ENCODE data around the gene PIMREG.

PIMREG gene

GRCh38 chr17:6461792-6462524, 17.7 kb downstream of the PIMREG start:
- Histone ChIP-seq H3K9ac (ENCODE audit: insufficient read length) (no peak overlapping the region), H3K36me3 (ENCODE audit: insufficient read depth, low read length) (no peaks in the 10 kb centered on the region), H3K27ac (no peak overlapping the region), H3K4me3 (no peak overlapping the region), H3K9me3 (ENCODE audit: low read depth, low read length) (no peaks in the 10 kb centered on the region)
- no peak for DNase-seq (ENCODE audit: low read depth, low spot score)
- TF ChIP-seq FOXP2 (optimal IDR thresholded peaks at IDR 0.05; ENCODE audit: control extremely low read depth, extremely low read length, insufficient read depth), result no peak
- TF ChIP-seq EZH2 (IDR thresholded peaks at IDR 0.05), result no peak

DNA sequence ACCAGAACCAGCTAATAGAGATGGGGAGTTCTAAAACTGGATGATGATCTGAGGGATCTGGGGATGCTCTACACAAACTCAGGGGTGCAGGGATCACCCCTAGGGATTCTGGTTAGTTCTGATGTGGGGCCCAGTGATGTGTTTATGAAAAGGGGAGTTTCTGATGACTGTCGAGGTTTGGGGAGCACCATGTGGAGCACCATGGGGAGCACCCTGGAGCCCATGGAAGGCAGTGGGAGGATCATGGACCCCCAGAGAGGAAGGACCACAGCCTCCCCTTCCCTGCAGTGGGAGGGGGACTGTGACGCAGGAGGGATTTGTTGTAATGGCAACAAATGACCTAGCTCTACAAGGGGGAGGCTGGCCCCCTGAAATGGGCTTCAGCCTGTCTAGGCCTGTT, 18.4 kb downstream of the PIMREG start:
- Histone ChIP-seq H3K27ac (no peak overlapping the region), H3K36me3 (ENCODE audit: insufficient read depth, low read length) (no peaks in the 10 kb centered on the region), H3K9ac (ENCODE audit: insufficient read length) (no peak overlapping the region), H3K4me3 (no peak overlapping the region), H3K9me3 (ENCODE audit: low read depth, low read length) (no peaks in the 10 kb centered on the region)
- no peak for DNase-seq (ENCODE audit: low read depth, low spot score)
- TF ChIP-seq POLR2AphosphoS5 (IDR thresholded peaks at IDR 0.05; ENCODE audit: borderline replicate concordance, low read depth, low read length), result no peak
- no peak for TF ChIP-seq EZH2 (IDR thresholded peaks at IDR 0.05)

DNA sequence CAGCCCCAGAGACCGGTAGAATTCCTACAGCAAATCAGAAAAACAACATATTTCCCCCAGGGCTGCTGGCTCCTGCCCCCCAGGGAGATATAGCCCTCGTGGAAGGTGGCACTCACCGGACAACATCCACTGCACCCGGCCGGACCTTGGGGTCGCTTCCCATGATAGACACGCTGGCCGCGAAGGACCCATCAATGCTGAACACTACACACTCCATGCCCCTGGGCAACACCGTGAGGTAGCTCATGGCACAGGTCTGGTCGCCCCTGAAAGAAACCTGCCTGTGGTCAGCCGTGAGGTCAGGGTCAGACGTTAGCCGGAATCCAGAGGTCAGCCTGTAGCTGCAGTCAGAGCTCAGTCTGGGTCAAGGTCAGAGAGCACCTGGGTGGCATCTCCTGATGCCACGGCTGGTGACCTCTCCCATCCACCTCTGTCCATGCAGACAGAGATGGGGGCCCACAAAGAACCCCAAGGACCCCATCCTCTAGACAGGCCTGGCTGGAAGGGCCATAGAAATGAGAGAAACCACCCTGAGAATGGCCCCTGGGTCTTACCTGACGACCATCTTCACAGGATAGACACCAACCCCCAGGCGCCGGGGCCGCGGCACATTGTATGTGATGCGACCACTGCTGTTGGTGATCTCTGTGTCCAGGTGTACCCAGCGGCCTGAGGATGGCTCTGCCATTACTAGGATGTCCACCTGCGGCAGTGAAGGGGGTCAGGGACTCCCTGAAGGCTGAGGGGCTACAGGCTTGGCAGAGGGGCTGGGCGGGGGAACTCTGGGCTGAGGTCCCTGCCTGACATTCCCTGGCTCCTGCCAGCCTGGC, 19.6 kb downstream of the PIMREG start:
- Histone ChIP-seq H3K27ac (no peak overlapping the region), H3K36me3 (ENCODE audit: insufficient read depth, low read length) (no peaks in the 10 kb centered on the region), H3K9me3 (ENCODE audit: low read depth, low read length) (no peaks in the 10 kb centered on the region), H3K9ac (ENCODE audit: insufficient read length) (no peak overlapping the region), H3K4me3 (no peak overlapping the region)
- no peak for DNase-seq (ENCODE audit: low read depth, low spot score)
- no peak for TF ChIP-seq EZH2 (IDR thresholded peaks at IDR 0.05)
- no peak for TF ChIP-seq FOXP2 (optimal IDR thresholded peaks at IDR 0.05; ENCODE audit: control extremely low read depth, extremely low read length, insufficient read depth)
- no peak for TF ChIP-seq POLR2AphosphoS5 (IDR thresholded peaks at IDR 0.05; ENCODE audit: borderline replicate concordance, low read depth, low read length)

DNA sequence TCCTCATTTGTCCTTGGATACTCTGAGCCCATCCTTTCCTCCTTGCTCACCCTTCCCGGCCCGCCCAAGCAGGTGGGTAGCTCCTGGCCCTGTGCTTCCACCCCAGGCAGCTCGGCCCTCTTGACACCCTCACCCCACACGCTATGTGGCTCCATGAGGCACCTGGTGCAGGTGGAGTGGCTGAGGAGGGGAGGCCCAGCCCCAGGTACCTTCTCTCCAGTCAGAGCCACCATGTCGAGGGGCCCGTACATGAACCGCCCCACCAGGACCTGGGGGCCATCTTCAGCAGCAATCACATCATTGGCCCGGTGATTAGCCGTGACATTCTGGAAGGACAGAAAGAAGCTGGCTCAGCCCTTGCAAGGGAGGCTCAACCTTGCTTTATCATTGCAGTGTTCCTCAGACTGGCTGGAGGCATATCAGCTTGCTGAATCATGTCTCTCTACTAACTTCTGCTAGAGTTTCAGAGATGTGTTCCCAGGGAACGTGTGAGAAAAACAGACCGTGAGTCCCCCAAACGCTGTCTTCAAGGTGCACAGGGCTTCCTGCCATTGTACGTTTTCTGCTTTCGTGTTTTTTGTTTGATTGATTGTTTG, 20.3 kb downstream of the PIMREG start:
- Histone ChIP-seq H3K9ac (ENCODE audit: insufficient read length) (no peak overlapping the region), H3K27ac (no peak overlapping the region), H3K36me3 (ENCODE audit: insufficient read depth, low read length) (no peaks in the 10 kb centered on the region), H3K4me3 (no peak overlapping the region), H3K9me3 (ENCODE audit: low read depth, low read length) (no peaks in the 10 kb centered on the region)
- no peak for DNase-seq (ENCODE audit: low read depth, low spot score)
- TF ChIP-seq POLR2AphosphoS5 (IDR thresholded peaks at IDR 0.05; ENCODE audit: borderline replicate concordance, low read depth, low read length), result no peak
- no peak for TF ChIP-seq FOXP2 (optimal IDR thresholded peaks at IDR 0.05; ENCODE audit: control extremely low read depth, extremely low read length, insufficient read depth)
- no peak for TF ChIP-seq EZH2 (IDR thresholded peaks at IDR 0.05)

- TF ChIP-seq POLR2AphosphoS5 (IDR thresholded peaks at IDR 0.05; ENCODE audit: borderline replicate concordance, low read depth, low read length) (no peak), FOXP2 (optimal IDR thresholded peaks at IDR 0.05; ENCODE audit: control extremely low read depth, extremely low read length, insufficient read depth) (no peak), EZH2 (IDR thresholded peaks at IDR 0.05) (no peak)
- no peak overlapping the region for H3K9ac ChIP-seq (ENCODE audit: insufficient read length)
Measured at GRCh38 chr17:6465206-6466003, 21.1 kb downstream of the PIMREG start.

DNA sequence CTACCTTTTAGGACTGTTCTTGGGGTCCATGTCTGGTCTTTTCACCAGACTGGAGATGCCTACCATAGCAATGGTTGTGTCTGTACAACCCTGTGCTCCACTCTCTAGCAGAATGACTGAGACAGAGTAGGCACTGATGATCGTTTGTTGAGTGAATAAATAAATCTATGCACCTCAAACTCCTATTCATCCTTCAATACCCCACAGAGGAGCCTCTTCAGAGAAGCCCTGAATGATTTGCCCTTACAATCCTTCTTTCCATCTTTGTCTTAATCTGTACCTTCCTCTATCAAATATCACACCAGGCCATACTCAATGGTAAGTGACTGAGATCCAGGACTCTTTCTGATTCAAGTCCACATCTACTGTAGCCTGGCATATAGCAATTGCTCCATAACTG, 23.3 kb downstream of the PIMREG start:
- TF ChIP-seq FOXP2 (optimal IDR thresholded peaks at IDR 0.05; ENCODE audit: control extremely low read depth, extremely low read length, insufficient read depth) (no peak), EZH2 (IDR thresholded peaks at IDR 0.05) (no peak), POLR2AphosphoS5 (IDR thresholded peaks at IDR 0.05; ENCODE audit: borderline replicate concordance, low read depth, low read length) (no peak)
- no peak overlapping the region for H3K27ac ChIP-seq
- H3K4me3 ChIP-seq, result no peak overlapping the region
- DNase-seq (ENCODE audit: low read depth, low spot score), result no peak
- no peaks in the 10 kb centered on the region for H3K9me3 ChIP-seq (ENCODE audit: low read depth, low read length)
- no peak overlapping the region for H3K9ac ChIP-seq (ENCODE audit: insufficient read length)
- no peaks in the 10 kb centered on the region for H3K36me3 ChIP-seq (ENCODE audit: insufficient read depth, low read length)

More at GRCh38 chr17:6465206-6466003, 21.1 kb downstream of the PIMREG start:
- Histone ChIP-seq H3K4me3 (no peak overlapping the region), H3K9me3 (ENCODE audit: low read depth, low read length) (no peaks in the 10 kb centered on the region), H3K36me3 (ENCODE audit: insufficient read depth, low read length) (no peaks in the 10 kb centered on the region), H3K27ac (no peak overlapping the region)
- no peak for DNase-seq (ENCODE audit: low read depth, low spot score)

DNA sequence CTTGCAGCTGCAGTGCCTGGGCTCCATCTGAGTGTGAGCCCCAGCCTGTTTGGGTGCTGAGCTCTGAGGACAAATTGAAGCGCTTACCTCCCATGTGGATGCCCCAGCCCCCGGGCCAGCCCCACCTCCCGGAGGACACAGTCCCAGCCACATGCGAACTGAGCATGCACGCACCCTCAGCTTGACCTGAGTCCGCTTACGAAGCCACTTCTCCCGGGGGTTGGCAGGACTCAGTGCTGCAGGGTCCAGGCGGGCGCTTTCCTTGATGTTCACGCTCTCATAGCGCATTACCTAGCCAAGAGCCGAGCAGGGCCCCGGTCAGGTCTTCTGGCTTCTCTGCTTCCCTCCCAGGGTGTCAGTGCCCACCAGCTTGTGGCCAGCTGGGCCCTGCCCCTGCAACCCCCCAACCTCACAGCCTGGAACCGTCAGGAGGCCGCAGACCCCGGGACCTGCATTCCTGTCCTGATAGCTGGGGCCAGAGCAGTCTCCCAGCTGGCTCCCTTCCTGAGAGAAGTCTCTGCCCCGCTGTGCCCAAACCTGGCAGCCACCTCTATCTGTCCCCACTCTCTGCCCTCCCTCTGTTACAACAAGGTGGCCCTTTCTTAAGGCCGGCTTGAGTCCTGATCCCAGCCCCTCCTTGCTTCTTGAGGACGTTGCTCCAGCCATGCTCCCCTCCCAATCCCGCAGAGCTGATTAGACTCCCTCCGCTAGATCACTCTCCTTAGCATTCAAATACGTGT, 24.0 kb downstream of the PIMREG start:
- H3K4me3 ChIP-seq, result no peak overlapping the region
- TF ChIP-seq EZH2 (IDR thresholded peaks at IDR 0.05) (no peak), POLR2AphosphoS5 (IDR thresholded peaks at IDR 0.05; ENCODE audit: borderline replicate concordance, low read depth, low read length) (no peak), FOXP2 (optimal IDR thresholded peaks at IDR 0.05; ENCODE audit: control extremely low read depth, extremely low read length, insufficient read depth) (no peak)
- DNase-seq (ENCODE audit: low read depth, low spot score), result no peak
- H3K27ac ChIP-seq, result no peak overlapping the region
- H3K36me3 ChIP-seq (ENCODE audit: insufficient read depth, low read length), result no peaks in the 10 kb centered on the region
- no peaks in the 10 kb centered on the region for H3K9me3 ChIP-seq (ENCODE audit: low read depth, low read length)
- H3K9ac ChIP-seq (ENCODE audit: insufficient read length), result no peak overlapping the region
